ENCODE measurements around the gene JAKMIP1.

The JAKMIP1 gene

GRCh38 chr4:5992171-5992827, 208.1 kb downstream of the JAKMIP1 start:
- no peak for DNase-seq (ENCODE audit: low spot score)

- no peak for DNase-seq (ENCODE audit: low spot score)
Measured at GRCh38 chr4:5991405-5991804, 208.9 kb downstream of the JAKMIP1 start.

GRCh38 chr4:5990446-5991160, 209.7 kb downstream of the JAKMIP1 start:
- no peak for DNase-seq (ENCODE audit: low spot score)

- DNase-seq (ENCODE audit: low spot score) = no peak
Measured at GRCh38 chr4:5989236-5990225, 210.8 kb downstream of the JAKMIP1 start.

GRCh38 chr4:5988086-5988845, 212.1 kb downstream of the JAKMIP1 start:
- no peak for DNase-seq (ENCODE audit: low spot score)

GRCh38 chr4:5984843-5985242, 215.5 kb downstream of the JAKMIP1 start:
- no peak for DNase-seq (ENCODE audit: low spot score)

GRCh38 chr4:5982156-5982973, 218.0 kb downstream of the JAKMIP1 start:
- no peak for DNase-seq (ENCODE audit: low spot score)

GRCh38 chr4:5980436-5981155, 219.8 kb downstream of the JAKMIP1 start:
- no peak for DNase-seq (ENCODE audit: low spot score)

GRCh38 chr4:5979981-5980380, 220.4 kb downstream of the JAKMIP1 start:
- DNase-seq (ENCODE audit: low spot score) = no peak

GRCh38 chr4:5976921-5977320, 223.4 kb downstream of the JAKMIP1 start:
- no peak for DNase-seq (ENCODE audit: low spot score)

GRCh38 chr4:5976431-5976830, 223.9 kb downstream of the JAKMIP1 start:
- DNase-seq (ENCODE audit: low spot score) = no peak
